SIG-M5 treated with dmso at 0.1 percent for 504 hours (cell line): ENCODE measurements around the gene UNC5A.

ENCODE experiments used
- DNase-seq: peaks from one replicate; lab custom pipeline; 2025; ENCODE audit not compliant: unreplicated experiment; lab: John Stamatoyannopoulos, UW

UNC5A gene

DNA sequence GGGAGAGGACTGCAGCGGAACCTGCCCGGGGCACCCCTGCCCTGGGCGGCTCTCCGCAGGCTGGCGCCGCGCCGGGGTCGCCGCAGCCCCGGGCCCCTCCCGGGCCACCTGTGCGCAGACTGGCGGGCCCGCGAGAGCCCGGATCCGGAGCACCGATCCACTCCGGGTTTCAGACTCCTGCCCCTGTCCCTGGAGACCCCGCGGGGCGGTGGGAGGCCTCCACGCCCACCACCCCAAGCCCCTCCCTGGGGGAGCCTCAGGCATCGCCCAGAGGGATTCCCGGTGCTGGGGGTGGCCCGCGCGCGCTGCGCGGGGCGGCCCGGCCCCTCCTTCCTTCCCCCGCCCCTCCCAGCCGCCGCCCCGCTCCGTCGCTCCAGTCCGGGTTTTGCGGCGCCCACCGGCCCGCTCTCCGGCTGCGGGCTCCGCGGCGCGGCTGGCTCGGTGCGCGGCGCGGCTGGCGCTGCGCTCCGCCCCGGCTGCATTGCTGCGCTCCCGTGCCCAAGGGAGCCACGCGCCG lies at the start of gene UNC5A:
UNC5A (plus strand) TSS at position 479 of the 517 bp plus-strand sequence. CDS start 192 bp downstream, outside the sequence.
- DNase-seq, result no peak

DNA sequence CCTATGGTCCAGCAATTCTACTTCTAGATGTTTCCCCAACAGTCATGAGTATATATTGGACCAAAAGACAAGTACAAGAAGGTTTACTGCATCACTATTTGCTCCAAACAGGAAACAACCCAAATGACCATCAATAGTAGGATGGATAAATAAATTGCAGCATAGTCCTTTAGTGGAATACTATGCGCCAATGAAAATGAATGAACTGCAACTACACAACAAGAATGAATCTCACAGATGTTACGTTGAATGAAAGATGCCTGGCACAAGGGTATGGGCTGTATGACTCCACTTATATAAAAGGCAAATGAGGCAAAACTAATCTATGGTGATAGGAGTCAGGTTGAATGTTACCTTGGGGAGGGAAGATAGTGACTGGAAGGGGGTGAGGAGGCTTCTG lies 48.6 kb upstream of the UNC5A start:
- no peak for DNase-seq

GRCh38 chr5:176762489-176762888 lies 47.9 kb upstream of the UNC5A start:
- DNase-seq, result no peak

- DNase-seq, result no peak
Observed at GRCh38 chr5:176765687-176766086, 44.7 kb upstream of the UNC5A start.

DNA sequence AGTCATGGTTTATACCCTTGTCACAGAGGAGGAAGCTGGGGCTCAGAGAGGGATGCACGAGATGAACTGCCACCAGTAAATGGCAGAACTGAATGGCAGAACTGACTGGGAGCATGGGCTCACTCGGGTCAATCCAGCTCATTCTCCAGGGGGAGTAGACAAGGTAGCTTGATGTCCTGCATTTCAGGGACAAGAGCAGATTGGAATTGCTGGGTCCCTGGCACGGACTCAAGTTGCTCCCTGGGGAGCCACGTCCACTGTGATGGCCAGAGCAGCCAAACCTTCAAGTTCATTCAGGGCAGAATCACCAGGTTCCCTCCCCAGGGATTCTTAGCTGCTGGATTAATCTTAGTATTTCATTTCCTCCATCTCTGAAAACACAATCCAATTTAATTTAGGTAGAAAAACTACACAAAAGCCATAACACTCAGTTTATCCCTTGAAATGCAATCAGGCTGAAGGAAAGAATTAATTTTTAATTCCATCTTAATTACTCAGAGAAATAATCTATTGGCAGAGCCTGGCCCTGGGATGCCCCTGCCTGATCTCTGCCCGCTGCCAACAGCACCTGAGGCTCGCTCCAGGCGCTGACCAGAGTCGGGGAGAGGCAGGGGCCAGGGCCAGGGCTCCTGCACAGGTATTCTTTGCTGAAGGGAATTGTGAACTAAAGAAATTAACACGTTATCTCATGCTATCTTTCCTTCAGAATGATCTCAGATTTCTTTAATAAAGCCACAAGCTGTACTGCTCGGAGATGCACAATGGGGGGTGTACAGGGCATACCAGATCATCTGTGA lies 42.0 kb upstream of the UNC5A start:
- no peak for DNase-seq

DNA sequence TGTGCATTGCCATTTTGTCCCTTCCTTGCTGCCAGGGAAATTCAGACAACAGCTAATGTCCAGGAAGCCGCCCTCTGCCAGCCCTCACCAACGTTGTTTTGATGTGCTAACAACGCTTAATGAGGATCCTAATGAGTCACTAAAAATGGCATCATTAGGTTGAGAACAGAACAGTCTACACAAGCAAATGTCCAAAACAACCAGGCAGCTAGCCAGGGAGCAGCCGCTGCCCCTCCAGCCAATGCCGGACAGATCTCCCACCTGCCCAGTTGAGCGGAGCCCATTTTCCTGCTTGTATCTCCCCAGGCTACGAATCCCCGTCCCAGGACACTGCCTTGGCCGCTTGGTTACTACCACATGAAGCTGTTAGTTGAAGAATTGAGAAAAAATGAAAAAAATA lies 40.4 kb upstream of the UNC5A start:
- no peak for DNase-seq

DNA sequence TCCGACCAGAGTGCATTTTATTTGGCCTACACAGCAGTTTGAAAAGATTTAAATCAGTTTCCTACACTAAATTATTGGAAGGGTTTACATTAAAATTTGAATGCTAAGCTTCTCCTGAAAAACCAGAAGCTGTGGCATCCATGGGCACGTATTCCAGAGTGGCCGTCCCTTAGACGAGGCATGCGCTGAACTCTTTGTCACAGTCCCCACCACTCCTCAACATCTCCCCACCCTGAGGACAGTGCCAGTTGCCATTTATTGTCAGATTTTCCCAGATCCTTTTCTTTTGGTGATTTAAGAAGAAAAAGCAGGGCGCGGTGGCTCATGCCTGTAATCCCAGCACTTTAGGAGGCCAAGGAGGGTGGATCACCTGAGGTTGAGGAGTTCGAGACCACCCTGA lies 39.9 kb upstream of the UNC5A start:
- no peak for DNase-seq

DNA sequence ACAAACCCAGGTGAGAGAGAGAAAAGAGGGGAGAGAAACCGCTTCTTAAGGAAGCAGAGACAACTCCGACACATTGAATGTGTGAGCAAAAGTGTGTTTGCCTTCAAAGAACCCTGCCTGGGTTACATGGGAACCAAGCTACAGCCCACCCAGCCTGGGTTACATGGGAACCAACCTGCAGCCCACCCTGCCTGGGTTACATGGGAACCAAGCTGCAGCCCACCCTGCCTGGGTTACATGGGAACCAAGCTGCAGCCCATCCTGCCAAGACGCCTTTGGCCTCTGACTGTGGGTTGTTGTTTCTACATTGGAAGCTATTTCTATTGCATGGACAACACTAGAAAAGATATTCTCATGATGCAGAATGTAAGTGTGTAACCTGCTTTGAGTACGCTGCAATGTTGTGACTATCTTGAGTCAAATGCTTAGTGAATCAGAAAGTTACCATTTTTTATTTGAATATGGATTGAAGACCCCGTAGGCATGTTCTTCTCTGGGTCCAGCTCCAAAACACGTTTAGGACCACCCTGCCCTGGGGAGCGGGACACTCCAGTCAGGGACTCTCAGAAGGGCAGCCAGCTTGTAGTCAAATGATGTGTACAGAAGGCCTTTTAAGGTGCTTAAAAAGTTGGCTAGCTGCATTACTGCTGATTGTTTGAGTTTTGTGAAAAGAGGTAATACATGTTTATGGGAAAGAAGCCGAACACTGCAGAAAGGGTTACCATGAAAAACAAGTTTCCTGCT lies 39.1 kb upstream of the UNC5A start:
- no peak for DNase-seq

- DNase-seq, result no peak
Observed at GRCh38 chr5:176772271-176773210, 37.8 kb upstream of the UNC5A start.

DNA sequence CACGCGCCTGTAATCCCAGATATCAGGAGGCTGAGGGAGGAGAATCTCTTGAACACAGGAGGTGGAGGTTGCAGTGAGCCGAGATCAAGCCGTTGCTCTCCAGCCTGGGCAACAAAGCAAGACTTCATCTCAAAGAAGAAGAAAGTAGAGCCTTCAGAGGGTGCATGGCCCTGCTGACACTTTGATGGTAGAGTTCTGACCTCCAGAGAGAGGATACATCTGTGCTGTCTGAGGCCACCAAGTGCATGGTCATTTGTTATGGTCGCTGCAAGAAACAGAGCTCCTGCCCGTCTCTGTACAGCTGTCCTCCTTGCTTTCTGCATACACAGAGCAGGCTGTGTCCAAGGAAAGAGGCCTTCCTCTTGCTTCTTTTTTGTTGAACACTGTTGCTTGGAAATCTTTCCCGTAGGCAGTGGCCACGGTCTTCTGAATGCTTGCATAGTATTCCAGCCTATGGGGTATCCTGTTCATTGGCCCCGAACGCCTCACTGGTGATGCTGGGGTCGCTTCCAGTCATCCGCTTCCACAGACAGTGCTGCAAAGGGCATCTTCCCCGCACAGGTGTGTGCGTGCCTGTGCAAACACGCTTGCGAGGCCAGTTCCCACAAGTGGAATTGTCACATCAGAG lies 36.8 kb upstream of the UNC5A start:
- no peak for DNase-seq

- DNase-seq, result no peak
Observed at GRCh38 chr5:176774216-176775171, 35.9 kb upstream of the UNC5A start.

- no peak for DNase-seq
Observed at GRCh38 chr5:176775409-176775808, 35.0 kb upstream of the UNC5A start.

- DNase-seq, result no peak
Observed at GRCh38 chr5:176776141-176776865, 34.1 kb upstream of the UNC5A start.

DNA sequence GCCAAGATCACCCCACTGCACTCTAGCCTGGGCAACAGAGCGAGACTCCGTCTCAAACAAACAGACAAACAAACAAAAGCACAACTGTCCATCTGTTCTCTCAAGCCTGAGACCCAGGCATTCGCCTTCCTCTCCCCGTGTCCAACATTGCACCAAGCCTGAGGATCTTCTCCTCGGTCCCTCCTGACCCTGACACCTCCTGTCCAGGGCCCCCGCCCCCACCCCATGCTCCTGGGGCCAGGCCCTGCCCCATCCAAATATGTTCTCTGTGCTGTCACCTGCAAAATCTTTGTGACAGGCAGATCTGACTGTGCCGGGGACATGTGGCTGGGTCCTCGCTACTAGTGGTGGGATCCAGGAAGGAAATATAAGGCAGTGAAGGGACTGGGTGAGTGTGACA lies 33.4 kb upstream of the UNC5A start:
- no peak for DNase-seq

- DNase-seq, result no peak
Observed at GRCh38 chr5:176778921-176779465, 31.4 kb upstream of the UNC5A start.

DNA sequence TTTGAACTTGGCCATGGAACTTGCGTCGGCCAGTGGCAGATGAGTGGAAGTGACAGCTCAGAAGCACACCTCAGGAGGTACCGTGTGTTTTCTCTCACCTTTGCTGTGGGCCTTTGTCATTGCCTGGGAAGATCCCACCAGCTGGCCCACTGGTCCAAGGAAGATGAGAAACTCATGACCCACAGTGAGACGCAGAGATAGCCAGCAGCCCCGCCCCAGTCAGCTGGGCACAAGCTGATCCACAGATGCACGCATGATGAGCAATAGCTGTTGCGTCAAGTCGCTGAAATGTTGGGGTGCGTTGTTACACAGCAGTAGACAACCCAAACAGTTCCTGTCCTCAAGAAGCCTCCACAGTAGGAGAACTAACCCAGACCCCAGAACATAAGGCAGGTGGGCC lies 30.8 kb upstream of the UNC5A start:
- DNase-seq, result no peak

DNA sequence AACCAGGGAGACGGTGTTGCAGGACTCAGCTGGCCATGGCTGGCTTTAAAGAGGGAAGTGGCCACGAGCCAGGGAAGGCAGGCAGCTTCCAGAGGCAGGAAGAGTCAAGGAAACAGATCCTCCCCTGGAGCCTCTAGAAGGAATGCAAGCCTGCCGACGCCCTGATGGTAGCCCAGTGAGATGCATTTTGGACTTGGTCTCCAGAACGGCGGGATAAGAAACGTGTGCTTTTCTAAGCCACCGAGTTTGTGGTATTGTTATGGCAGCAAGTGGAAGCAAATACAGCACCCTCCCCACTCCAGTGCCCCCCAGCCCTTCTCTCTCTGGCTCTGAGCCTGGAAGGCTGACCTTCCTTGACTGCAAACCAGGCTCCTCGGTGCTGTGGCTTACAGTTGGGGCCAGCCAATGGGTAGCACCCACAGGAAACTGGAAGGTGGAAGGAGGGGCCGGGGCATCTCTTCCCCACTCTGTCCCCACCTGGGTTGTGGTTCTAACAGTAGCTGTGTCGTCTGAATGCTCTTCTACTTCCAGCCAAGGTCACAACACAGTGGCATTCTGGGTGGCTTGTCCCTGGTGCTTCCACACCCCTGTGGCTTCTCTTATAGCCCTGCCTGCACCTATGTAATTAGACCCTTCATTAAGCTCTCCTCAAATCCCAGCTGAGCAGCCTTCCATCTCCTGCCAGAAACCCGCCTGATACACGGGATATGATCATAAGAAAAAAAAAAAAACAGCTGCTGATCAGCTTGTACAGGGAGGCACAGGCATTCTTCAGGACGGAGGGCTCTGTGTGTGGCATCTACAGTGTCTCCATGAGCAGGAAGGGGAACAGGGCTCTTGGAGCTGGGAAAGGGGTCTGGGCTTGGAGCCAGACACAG lies 29.9 kb upstream of the UNC5A start:
- no peak for DNase-seq

DNA sequence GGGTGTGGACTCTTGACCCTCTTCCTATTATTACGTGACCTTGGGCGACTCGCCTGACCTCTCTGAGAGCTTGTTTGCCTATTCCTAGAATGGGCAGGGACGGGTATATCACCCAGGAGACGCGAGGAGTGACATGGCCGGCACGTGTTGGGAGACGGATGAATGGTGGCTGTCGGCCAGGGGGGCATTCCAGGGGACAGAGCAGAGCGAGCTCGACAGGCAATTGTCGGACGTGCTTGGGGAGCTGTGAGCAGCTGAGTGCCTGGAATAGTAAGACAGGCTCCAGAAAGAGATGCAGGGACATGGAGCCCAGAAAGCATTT lies 29.3 kb upstream of the UNC5A start:
- DNase-seq, result no peak
